Ishikawa (cell line): ENCODE measurements around the gene DOLPP1.

Source experiments
- CEBPB ChIP-seq: IDR thresholded peaks from 2 replicates; pipeline ENCODE4 v1.6.1; 2012
- CREB1 ChIP-seq: IDR thresholded peaks from 2 replicates; pipeline ENCODE4 v1.6.1; 2012; ENCODE audit warnings: low read depth
- EGR1 ChIP-seq: IDR thresholded peaks from 2 replicates; pipeline ENCODE4 v1.6.1; 2012
- EP300 ChIP-seq: IDR thresholded peaks from 2 replicates; pipeline ENCODE4 v1.6.1; 2012; ENCODE audit warnings: borderline replicate concordance
- FOXM1 ChIP-seq: IDR thresholded peaks from 2 replicates; pipeline ENCODE4 v1.6.1; 2012; ENCODE audit warnings: low read depth, borderline replicate concordance
- NFIC ChIP-seq: IDR thresholded peaks from 2 replicates; pipeline ENCODE4 v1.6.1; 2012
- RAD21 ChIP-seq: IDR thresholded peaks from 2 replicates; pipeline ENCODE4 v1.6.1; 2012; ENCODE audit warnings: low read depth
- TAF1 ChIP-seq: IDR thresholded peaks from 2 replicates; pipeline ENCODE4 v1.6.1; 2012; ENCODE audit warnings: low read depth, mild to moderate bottlenecking
- TCF12 ChIP-seq: IDR thresholded peaks from 2 replicates; pipeline ENCODE4 v1.6.1; 2012; ENCODE audit warnings: low read depth
- TEAD4 ChIP-seq: IDR thresholded peaks from 2 replicates; pipeline ENCODE4 v1.6.1; 2012
- YY1 ChIP-seq: IDR thresholded peaks from 2 replicates; pipeline ENCODE4 v1.6.1; 2012; ENCODE audit warnings: low read depth
- ZBTB7A ChIP-seq: IDR thresholded peaks from 2 replicates; pipeline ENCODE4 v1.6.1; 2012; ENCODE audit warnings: low read depth
- TF ChIP-seq, protein P1 (sequence below): IDR thresholded peaks from 2 replicates; pipeline ENCODE4 v1.6.1; 2012
- TF ChIP-seq, protein P2 (sequence below): IDR thresholded peaks from 2 replicates; pipeline ENCODE4 v1.6.1; 2012
- TF ChIP-seq, protein P3 (sequence below): IDR thresholded peaks from 2 replicates; pipeline ENCODE4 v1.6.1; 2012; ENCODE audit warnings: low read depth, mild to moderate bottlenecking

DOLPP1 gene

DNA sequence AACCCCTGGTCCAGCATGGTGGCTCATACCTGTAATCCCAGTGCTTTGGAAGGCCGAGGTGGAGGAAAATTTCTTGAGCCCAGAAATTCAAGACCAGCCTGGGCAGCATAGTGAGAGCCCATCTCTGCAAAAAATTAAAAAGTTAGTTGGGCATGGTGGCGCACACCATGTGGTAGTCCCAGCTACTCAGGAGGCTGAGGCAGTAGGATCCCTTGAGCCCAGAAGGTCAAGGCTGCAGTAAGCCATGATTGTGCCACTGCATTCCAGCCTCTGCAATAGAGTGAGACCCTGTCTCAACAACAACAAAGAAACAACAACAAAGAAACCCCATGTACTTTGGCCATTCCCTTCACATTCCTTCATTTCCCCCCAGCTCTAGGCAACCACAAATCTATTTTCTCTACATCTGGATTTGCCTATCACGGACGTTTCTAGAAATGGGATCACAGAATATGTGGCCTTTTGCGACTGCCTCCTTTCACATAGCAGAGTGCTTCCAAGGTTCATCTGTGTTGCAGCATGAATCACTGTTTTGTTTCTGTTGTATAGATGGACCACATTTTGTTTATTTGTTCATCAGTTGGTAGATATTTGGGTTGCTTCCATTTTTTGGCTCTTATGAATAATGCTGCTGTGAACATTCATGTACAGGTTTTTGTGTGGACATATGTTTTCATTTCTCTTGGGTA, 26.6 kb upstream of the DOLPP1 start:
- no peak for TF ChIP-seq TEAD4
- no peak for TF ChIP-seq TCF12
- TF ChIP-seq EP300, result no peak

DNA sequence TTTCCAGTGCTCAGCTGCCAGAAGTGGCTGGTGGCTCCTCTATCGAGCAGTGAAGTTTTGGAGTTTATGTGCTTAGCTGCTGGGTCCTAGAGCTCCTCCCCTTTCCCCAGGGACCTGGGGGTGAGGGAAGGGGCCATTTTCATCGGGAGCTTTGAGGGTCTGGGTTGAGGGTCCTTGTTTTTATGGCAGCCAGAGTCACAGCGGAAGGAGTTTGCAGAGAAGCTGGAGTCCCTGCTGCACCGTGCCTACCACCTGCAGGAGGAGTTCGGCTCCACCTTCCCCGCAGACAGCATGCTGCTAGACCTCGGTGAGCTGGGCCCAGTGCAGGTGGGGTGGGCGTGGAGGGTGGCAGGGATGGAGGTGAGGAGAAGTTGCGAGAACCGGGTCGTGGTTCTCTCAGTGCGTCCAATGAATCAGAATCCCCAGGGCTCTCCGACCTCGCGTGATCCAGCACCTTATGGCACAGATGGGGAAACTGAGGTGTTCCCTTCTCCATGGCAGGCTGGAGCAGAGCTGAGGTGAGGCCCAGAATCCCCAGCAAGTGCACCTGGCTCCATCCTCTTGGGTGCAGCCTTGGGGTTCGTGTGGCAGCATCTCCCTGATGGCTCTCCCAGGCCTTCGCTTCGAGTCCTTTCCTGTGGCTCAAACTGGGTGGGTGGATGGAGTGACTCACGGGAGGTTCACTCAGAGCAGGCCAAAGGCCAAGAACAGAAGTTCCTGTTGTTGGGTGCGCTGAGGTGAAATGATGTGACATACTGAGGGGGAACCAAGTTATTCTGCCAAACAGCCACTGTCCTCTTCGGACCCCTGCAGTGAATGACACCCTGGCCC, 21.7 kb upstream of the DOLPP1 start:
- TF ChIP-seq TCF12, result no peak
- TF ChIP-seq CREB1, result no peak
- no peak for TF ChIP-seq EP300
- TF ChIP-seq CEBPB, result no peak
- TF ChIP-seq YY1, result no peak
- no peak for TF ChIP-seq EGR1
- no peak for TF ChIP-seq TAF1
- no peak for TF ChIP-seq RAD21
- TF ChIP-seq, protein P1, sequence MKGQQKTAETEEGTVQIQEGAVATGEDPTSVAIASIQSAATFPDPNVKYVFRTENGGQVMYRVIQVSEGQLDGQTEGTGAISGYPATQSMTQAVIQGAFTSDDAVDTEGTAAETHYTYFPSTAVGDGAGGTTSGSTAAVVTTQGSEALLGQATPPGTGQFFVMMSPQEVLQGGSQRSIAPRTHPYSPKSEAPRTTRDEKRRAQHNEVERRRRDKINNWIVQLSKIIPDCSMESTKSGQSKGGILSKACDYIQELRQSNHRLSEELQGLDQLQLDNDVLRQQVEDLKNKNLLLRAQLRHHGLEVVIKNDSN, result no peak
- no peak for TF ChIP-seq FOXM1
- no peak for TF ChIP-seq TEAD4
- no peak for TF ChIP-seq ZBTB7A
- TF ChIP-seq, protein P2, sequence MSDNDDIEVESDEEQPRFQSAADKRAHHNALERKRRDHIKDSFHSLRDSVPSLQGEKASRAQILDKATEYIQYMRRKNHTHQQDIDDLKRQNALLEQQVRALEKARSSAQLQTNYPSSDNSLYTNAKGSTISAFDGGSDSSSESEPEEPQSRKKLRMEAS, result no peak
- TF ChIP-seq, protein P3, sequence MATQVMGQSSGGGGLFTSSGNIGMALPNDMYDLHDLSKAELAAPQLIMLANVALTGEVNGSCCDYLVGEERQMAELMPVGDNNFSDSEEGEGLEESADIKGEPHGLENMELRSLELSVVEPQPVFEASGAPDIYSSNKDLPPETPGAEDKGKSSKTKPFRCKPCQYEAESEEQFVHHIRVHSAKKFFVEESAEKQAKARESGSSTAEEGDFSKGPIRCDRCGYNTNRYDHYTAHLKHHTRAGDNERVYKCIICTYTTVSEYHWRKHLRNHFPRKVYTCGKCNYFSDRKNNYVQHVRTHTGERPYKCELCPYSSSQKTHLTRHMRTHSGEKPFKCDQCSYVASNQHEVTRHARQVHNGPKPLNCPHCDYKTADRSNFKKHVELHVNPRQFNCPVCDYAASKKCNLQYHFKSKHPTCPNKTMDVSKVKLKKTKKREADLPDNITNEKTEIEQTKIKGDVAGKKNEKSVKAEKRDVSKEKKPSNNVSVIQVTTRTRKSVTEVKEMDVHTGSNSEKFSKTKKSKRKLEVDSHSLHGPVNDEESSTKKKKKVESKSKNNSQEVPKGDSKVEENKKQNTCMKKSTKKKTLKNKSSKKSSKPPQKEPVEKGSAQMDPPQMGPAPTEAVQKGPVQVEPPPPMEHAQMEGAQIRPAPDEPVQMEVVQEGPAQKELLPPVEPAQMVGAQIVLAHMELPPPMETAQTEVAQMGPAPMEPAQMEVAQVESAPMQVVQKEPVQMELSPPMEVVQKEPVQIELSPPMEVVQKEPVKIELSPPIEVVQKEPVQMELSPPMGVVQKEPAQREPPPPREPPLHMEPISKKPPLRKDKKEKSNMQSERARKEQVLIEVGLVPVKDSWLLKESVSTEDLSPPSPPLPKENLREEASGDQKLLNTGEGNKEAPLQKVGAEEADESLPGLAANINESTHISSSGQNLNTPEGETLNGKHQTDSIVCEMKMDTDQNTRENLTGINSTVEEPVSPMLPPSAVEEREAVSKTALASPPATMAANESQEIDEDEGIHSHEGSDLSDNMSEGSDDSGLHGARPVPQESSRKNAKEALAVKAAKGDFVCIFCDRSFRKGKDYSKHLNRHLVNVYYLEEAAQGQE, result no peak
- no peak for TF ChIP-seq NFIC

DNA sequence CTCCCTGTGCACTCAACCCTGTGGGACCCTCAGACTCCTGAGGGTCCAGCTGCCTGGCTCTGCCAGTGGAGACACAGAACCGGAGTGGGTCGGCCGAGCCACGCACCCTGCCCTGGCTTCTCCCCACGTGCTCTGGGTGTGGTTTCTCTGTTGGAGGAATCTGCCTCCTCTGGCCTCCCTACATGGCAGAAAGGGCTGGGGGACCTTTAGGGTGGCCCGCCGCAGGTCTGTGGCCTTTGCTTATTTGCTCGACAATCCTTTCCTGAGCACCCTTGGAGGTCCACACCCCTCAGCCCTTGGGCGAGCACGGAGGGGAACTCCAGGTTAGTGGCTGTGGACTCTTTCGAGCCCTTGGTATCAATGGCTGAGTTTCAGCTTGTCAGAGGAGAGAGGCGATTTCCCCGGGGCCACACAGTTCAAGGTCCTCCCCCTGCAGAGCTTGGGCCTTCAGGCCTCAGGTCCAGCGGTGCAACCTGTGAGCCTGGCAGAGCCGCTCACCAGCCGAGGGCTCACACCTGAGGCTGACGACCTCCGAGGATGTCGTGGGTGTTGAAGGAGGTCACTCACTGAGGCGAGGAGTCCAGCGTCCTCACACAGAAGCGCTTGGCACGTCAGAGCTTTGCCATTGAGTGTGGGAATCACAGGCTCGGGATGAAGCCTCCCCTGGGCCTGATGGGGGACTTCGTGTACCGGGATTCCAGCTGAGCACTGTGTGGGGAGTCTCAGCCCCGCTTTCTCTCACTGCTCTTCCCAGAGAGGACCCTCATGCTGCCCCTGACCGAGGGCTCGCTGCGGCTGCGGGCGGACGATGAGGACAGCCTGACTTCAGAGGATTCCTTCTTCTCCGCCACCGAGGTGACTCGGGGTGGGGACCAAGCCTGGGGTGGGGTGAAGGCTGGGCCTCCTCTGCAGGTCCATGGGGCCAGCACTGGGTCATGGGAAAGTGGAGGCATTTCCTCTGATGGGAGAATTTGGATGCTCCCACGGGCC, 20.8 kb upstream of the DOLPP1 start:
- no peak for TF ChIP-seq ZBTB7A
- TF ChIP-seq CREB1, result no peak
- no peak for TF ChIP-seq TAF1
- no peak for TF ChIP-seq TEAD4
- no peak for TF ChIP-seq EGR1
- TF ChIP-seq NFIC, result no peak
- TF ChIP-seq, protein P1, result no peak

DNA sequence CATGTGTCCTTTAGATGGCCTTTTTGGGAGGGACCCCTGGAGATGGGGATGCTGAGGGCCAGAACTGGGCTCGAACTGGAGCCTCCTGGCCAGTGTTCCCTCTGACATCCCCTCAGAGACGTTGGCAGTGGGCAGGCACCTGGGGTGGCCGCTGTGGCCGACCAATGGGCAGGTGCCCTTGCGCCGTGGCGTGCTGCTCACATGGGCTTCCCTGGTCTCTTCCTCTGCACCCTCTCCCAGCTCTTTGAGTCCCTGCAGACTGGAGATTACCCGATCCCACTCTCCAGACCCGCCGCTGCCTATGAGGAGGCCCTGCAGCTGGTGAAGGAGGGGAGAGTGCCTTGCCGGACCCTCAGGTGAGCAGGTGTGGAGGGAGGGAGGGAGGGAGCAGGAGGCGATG, 19.9 kb upstream of the DOLPP1 start:
- no peak for TF ChIP-seq FOXM1
- TF ChIP-seq YY1, result no peak
- TF ChIP-seq ZBTB7A, result no peak
- no peak for TF ChIP-seq CEBPB
- no peak for TF ChIP-seq EP300

DNA sequence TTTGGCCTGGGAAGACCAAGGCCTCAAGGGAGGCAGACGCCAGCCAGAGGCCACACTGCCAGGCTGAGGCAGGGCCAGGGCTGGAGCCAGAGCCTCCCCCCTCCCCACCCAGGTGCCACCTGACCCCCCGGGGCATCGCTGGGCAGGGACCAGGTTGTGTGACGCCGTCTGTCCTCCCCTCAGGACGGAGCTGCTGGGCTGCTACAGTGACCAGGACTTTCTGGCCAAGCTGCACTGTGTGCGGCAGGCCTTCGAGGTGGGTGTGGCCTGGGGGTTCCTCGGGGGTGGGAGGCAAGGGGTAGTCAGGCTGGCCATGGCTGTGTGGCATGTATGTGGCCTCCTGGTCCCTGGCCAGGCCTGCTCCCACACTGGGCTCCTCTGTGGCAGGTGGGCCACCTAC, 17.9 kb upstream of the DOLPP1 start:
- TF ChIP-seq FOXM1, result no peak
- no peak for TF ChIP-seq EGR1
- no peak for TF ChIP-seq NFIC
- no peak for TF ChIP-seq TCF12
- no peak for TF ChIP-seq TEAD4
- TF ChIP-seq CREB1, result no peak
- TF ChIP-seq YY1, result no peak
- TF ChIP-seq, protein P3, result no peak
- TF ChIP-seq EP300, result no peak
- TF ChIP-seq, protein P2, result no peak
- TF ChIP-seq ZBTB7A, result no peak
- TF ChIP-seq RAD21, result no peak
- no peak for TF ChIP-seq TAF1
- TF ChIP-seq, protein P1, result no peak
- TF ChIP-seq CEBPB, result no peak
